Right renal pelvis (tissue), 4 donors: ENCODE data around the gene MYO1F. TPM values are rescaled to one million over a fixed set of nuclear protein-coding genes. Genes with fewer than 3 reads are reported as not detected.
"Not testable (repeated sequence)": the region's sequence is repeated elsewhere in the genome, so short reads cannot be mapped to it uniquely, and the experiment has no call there.

Experiments
- DNase-seq, 4 donors: peaks; one replicate each; pipeline ENCODE4 v3.0.0-alpha.2; 2013; ENCODE audit warnings: low read depth in 4 of 4, low spot score in 3 of 4, missing footprints in 1 of 4
- polyA plus RNA-seq, 4 donors: library from polyadenylated mRNA; unstranded; fragments of 120-200 nt; gene quantifications; one replicate each; pipeline ENCODE4 v1.2.1, GENCODE V29; 2013; ENCODE audit not compliant: insufficient read length in 4 of 4

The MYO1F gene
- polyA plus RNA-seq, 4 donors: 3.5 to 6.0 (median 4.2) TPM

DNA sequence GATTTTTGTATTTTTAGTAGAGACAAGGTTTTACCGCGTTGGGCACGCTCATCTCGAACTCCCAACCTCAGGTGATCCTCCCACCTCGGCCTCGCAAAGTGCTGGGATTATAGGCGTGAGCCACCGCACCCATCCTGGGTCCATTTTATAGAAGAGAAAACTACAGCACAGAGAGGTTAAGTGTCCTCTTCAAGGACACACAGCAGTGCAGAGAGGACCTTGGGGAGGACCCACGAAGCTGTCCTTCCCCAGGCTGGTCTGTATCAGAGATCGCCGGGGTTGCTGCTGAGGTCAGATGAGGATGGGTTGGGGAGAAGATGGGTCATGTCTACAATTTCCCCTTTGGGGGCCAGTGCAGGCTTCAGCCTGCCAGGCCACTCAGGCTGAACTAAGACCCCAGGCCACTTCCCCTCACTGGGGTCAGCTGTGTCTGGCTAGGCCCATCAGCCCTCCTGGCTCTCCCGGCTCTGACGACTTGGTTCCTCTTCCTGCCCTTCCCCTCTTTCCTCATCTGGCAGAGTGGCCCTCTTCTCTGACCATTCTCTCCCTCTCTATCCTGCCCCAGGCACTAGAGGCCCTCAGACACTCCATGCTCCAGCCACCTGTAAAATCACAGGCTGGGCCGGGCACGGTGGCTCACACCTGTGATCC is 9.6 kb downstream of the MYO1F start:
- DNase-seq: no peak

DNA sequence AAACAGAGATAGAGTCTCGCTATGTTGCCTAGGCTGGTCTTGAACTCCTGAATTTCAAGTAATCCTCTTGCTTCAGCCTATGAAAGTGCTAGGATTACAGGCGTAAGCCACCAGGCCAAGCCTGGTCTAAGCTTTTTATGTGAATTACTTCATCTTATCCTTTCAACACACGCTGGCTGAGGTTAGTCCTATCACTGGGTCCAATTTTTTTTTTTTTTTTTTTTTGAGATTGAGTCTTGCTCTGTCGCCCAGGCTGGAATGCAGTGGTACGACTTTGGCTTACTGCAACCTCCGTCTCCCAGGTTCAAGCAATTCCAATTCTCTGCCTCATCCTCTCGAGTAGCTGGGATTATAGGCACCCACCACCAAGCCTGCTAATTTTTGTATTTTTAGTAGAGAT is 10.4 kb downstream of the MYO1F start:
- no peak for DNase-seq

DNA sequence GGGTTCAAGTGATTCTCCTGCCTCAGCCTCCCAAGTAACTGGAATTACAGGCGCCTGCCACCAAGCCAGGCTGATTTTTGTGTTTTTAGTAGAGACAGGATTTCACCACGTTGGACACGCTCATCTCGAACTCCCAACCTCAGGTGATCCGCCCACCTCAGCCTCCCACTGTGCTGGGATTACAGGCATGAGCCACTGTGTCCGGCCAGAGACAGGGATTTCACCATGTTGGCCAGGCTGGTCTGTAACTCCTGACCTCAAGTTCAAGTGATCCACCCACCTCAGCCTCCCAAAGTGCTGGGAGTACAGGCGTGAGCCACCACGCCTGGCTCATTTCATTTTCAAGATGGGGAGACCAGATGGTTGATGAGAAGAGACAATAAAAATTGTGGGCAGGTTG is 12.4 kb downstream of the MYO1F start:
- DNase-seq: not testable (repeated sequence)

DNA sequence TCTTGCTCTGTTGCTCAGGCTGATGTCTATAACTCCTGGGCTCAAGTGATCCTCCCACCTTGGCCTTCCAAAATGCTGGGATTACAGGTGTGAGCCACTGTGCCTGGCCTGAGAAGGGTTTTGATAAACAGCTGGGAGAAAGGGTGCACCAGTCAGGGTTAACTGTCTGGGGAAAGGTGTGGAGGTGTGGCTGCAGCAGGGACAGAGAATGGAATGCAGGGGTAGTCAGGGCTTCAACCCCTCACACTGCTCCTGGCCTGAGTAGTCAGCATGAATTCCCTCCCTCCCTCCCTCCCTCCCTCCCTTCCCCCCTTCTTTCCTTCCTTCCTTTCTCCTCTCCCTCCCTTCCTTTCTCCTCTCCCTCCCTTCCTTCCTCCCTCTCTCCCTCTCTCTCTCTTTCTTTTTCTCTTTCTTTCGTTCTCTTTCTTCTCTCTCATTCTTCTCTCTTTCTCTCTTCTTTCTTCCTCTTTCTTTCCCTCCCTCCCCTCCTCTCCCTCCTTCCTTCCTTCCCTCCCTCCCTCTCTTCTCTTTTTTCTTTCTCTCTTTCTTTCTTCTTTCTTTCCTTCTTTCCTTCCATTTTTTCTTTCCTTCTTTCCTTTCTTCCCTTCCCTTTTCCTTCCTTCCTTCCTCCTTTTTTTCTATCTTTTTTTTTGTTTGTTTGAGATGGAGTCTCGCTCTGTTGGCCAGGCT is 16.0 kb downstream of the MYO1F start:
- no peak for DNase-seq

DNA sequence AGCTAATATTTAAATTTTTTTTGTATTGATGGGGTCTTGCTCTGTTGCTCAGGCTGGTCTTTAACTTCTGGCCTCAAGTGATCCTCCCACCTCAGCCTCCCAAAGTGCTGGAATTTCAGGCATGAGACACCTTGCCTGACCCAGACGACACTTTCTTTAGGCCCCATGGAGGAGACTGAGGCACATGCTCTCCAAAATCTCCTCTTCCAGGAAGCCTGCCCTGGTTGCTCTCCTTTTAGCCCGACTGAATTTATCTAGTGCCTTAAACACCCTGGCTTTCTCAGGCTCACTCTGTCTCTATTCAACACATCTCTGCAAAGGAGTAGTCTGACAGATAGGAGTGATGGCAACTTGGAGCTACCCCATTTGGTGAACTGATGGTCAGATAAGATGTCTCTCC is 18.9 kb downstream of the MYO1F start:
- DNase-seq: no peak

DNA sequence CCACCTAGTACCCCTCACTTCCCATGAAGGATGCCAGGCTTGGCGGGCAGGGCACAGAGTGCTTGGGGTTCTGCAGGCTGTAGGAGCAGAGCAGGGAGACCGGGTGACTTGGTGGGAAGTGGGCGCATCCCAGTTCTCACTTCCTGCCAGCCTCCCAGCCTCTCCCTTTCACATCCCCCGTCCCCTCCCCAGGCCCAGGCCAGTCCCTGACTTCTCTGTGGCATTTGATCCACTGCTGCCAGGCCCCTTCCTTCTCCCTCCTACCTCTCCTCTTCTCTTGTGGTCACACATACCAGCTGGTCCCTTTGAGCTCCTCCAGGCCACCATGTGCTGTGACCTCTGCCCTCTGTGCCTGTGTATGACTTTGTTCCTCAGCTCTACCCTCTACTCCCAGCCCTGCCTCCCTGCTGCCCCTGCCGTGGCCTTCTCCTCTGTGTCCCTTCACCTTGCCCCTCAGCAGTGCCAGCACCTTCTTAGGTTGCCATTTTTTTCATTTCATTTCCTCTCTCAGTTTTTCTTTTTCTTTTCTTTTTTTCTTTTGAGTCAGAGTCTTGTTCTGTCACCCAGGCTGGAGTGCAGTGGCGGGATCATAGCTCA is 19.5 kb downstream of the MYO1F start:
- DNase-seq: no peak

DNA sequence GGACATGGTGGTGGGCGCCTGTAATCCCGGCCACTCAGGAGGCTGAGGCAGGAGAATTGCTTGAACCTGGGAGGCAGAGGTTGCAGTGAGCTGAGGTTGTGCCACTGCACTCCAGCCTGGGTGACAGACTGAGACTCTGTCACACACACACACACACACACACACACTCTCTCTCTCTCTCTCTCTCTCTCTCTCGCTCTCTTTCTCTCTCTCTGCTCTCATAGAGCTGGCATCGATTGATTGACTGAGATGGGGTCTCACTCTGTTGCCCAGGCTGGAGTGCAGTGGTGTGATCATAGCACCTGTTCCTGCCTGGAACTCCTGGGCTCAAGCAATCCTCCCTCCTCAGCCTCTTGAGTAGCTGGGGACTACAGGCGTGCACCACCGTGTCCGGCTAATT is 23.5 kb downstream of the MYO1F start:
- not testable (repeated sequence) for DNase-seq

DNA sequence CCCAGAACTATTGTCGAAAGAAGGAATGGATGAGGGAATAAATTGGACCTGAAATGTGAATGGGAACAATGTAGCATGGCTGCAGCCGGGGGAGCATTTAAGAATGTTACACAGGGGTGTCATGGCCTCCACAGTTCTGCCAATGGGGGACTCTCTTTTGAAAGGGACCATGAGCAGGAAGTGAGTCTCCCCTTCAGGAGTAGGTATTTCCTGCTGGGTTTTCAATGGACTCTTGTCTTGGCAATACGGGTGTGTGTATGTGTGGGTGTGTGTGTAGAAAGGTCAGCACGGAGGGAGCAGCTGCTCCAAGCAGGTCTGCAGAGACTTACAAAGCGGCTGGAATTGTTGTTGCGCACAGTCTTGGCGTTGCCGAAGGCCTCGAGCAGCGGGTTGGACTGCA is 24.4 kb downstream of the MYO1F start:
- no peak for DNase-seq

DNA sequence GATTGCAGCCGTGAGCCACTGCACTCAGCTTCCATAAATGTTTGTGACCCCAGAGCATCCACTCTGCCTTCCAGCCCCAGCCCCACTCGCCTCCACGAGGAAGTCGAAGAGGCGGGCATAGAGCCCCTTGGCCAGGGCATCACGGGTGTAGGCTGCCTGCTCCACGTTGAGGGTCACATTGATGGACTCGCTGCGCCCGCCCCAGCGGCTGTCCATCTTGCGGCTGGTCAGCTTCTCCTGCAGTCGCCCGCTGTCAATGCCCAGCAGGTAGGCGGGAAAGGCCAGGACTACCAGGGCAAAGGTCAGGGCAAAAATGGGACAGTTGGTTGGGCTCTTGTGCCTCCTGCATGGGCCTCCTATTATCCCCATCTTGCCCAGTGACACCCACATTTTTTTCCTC is 27.2 kb downstream of the MYO1F start:
- no peak for DNase-seq

DNA sequence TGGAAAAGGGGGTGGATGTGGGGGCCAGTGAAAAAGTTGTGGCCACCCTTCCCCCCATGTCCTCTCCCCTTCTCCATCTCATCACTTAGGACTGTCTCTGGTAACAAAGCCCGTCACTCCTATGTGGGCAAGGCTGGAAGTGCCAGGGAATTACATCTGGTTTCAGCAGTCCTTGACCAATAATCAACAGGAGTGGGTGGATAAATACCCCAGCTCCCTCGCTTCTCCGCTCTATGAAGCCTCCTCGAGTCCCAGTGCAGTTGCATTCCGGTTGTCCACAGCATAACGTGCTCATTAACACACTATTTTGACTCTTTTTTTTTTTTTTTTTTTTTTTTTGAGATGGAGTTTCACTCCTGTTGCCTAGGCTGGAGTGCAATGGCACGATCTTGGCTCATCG is 31.5 kb downstream of the MYO1F start:
- DNase-seq: no peak

DNA sequence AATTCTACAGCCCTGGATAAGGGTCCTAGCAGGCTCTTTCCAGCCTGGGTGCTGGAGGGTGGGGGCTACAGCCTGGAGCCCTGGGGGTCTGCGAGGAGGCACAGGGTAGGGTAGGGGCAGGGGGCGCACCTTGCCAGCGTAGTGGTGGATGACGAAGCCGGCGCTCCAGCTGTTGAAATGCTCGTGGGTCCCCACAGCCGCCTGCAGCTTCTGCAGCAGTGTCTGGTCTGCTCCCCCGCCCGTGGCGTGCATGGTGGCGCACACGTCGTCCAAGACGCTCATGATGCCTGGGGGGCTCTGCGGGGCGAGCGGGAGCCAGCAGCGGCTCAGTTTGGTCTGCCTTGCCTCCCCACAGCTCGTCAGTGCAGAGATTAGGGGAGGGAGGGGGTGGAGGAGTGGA is 33.1 kb downstream of the MYO1F start:
- DNase-seq: no peak

DNA sequence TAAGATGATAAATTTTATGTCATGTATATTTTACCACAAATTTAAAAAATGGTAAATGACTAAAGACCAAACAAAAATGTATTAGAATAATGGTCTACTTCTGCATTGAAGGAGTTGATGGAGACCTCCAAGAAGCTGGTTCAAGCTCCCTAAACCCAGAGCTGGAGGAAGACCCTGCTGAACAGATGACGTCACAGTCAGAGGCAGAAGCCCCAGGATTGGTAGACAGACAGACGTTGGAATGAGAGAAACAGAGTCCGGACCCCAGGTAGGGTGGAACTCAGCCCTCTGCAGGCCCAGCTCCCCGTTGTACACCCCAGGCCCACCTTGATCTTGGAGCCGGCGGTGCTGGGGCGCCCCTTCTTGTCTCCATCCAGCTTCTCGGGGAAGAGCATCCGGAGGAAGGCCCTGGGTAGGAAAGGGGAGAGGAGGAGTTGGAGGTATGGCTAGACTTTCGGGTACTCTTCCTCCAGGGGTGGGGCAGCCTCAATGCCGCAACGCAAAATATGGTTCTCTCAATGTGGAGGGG is 37.6 kb downstream of the MYO1F start:
- no peak for DNase-seq

DNA sequence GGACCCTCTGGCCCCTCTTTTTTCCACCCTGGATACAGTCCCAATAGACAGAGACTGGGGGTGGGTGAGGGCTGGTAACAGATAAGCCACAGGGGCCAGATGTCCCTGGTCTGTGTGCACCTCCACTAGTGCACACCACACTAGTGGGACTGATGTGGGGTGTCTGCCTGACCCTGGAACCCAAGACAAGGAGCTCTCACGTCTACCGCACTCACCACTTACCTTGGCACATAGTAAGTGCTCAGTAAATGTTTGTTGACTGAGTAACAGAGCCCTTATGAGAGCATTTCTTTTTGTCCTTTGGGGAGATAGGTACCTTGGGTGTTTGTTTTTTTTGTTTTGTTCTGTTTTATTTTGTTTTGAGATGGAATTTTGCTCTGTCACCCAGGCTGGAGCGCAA is 40.1 kb downstream of the MYO1F start:
- DNase-seq: no peak

DNA sequence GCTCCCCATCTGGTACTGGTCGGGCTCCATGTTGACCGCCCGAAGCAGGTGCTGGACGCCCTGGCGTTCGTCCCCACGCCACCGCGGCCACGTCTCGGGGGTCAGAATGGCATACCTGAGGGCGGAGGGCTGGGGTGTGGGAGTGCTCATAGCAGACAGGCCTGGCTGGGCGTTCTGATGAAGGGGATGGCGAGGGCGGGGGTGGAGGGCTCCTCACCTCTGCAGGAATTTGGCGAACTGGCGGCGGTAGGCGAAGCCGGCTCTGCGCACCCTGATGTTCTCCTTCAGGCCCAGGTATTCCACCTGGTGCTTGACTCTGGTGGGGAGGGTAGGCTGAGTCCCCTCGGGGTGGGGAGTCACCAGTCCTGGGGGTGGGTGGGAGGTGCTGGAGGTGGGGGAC is 41.0 kb downstream of the MYO1F start:
- DNase-seq: no peak

DNA sequence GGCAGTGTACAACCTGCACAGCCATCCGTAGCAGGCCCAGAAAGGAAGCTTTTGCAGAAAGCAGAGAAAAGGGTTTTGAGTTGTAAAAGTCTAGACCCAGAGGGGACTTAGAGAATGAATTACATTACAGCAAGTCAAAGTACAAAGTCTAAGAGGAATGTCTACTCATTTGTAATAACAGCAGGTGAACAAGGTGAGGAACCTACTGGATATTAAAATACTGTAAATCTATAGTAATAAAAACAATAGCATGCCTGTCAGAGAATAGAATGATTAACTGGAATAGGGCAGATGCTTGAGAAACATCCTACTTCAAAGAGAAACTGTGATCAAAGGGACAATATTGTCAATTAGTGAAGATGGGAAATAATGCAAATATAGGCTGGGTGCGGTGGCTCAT is 45.0 kb downstream of the MYO1F start:
- DNase-seq: no peak

DNA sequence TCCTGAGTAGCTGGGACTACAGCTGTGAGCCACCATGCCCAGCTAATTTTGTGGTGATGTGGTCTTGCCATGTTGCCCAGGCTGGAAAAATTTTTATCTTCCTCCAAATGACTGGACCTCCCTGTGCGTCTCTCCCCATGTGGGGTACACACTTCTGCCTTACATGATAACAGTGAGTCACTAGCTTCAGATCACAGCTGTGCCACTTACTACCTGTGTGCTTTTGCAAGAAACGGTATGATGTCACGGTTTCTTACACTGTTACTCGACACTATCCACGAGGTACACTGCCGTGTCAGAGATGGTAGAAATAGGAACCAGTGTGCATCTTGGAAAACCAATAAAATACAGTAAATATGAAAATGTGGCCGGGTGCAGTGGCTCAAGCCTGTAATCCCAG is 45.8 kb downstream of the MYO1F start:
- no peak for DNase-seq

DNA sequence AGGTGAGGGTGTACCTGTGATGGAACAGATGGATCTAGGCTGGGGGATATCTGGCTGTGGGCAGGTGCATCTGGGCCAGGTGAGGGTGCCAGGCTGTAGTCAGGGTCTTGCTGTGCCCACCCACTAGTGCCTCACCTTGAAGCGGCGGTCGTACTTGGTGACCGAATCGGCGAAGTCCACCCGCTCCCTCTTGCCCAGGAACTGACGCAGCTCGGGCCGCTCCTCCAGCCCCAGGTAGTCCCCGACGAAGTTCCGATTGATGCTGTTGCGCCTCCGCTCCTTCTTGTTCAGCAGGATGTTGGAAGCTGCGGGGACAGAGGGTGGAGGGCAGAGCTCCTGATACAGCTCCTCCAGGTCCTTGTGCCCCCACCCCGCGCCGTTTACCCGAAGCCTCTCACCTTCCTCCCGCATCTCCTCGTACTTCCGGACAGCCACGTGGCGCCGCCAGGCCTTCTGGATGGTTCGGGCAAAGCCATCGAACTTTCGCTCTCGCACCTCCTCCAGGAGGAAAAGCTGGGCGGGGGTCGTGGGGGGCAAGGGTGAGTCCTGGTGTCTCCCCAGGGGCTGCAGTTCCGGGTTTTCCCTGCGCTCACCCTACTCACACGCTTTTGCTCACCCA is 47.1 kb downstream of the MYO1F start:
- no peak for DNase-seq

DNA sequence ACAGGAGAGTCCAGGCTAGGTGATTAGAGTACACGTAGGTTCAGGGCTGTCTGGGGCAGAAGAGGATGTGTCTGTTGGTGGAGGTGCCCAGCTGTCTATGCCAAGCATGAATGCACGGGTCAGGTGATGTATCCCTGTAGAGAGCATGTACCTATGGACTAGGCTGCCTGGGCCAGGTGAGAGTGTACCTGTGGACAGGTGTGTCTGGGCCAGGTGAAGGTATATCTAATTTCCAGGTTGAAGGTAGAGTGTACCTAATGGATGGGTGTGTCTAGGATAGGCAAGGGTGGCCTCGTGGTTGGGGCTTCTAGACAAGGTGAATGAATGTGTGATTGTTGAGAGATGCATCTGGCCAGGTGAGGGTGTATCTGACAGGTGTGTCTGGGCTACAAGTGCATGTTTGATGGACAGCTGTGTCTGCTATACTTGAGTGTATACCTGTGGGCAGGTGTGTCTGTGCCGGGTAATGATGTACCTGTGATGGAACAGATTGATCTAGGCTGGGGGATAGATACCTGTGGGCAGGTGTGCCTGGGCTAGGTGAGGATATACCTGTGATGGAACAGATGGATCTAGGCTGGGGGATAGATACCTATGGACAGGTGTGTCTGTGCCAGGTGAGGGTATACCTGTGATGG is 47.8 kb downstream of the MYO1F start:
- DNase-seq: no peak

DNA sequence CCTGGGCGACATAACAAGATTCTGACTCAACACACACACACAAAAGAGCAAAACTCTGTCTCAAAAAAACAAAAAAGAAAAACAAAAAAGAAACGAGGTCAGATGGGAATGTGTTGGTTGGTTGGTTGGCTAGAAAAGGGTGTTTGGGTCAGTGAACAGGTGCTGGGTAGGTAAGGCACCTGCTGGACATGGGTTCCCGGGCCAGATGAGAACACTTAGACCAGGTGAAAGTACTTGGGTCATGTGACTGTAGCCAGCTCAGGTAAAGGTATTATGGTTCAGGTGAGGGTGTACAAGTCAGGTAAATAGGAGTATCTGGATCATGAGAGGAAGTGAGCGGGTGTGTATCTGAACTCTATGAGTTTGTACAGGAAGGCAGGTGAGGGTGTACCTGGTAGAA is 48.7 kb downstream of the MYO1F start:
- no peak for DNase-seq

DNA sequence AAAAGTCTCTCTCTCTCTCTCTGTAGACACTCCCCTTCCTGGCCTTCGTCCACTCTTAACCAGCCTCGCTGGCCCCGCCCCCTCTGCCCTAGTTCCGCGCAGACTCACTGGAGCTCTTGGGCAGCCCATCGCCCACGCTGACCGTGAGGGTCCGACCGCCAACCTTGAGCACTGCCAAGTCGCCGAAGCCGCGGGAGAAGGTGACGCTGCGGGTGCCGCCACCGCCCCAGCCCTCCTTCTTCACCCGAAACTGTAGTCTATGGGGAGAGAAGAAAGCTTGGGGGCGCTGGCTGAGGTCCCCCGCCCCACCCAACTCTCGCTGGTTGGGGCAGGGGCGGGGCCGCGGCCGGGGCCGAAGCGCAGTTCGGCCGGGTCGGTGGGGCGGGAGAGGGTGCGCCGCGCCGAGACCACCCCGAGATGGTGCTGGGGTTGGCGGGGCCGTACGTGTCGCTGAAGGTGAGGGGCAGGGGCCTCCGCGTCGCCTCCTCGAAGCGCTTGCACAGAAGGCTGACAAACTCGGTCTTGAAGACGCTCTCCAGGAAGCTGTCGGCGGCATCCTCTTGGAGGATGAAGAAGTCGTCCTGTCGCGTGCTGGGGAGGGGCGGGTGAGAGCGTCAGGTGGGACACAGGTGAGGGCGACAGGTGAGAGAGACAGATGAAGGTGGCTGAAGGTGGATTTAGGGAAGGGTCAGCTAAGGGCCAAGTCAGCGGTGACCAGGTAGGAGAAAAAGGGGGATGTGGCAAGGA is 50.7 kb downstream of the MYO1F start:
- DNase-seq: peak; percentile 86 to 91 (median 87)

DNA sequence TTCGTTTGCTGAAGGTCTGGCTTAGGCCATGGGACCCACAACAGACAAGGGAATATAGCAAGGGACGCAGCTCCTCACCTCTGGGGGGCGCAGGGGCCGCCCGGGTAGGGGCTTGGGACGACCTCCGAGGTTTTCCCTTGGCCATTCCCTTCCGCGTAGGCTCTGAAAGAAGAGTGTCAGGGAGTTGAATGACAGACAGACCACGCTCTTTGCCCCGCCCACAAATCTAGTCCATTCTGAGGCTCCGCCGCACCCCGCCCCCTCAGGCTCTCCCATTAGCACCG is 51.9 kb downstream of the MYO1F start:
- no peak for DNase-seq
